ENCODE results near the gene PRDM16.

DNA sequence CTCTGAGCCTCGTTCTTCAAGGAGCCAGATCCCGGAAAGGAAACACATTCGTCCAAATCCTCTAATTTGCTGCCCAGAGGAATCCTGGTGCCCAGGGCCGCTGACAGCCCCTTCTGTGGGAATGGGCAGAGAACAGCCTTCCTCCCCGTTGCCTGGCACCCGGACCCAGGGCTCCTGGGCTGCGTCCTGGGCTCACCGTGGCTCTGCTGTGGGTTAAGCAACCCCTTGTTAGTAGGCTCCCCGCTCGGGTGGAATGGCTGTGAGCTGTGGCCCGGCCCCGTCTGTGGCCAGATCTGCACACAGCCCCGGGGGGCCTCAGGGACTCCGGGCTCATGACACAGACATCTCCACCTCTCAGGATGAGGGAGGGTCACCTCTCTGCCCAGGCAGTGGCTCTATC, 262.6 kb downstream of the PRDM16 start:
- TF ChIP-seq, protein P1, sequence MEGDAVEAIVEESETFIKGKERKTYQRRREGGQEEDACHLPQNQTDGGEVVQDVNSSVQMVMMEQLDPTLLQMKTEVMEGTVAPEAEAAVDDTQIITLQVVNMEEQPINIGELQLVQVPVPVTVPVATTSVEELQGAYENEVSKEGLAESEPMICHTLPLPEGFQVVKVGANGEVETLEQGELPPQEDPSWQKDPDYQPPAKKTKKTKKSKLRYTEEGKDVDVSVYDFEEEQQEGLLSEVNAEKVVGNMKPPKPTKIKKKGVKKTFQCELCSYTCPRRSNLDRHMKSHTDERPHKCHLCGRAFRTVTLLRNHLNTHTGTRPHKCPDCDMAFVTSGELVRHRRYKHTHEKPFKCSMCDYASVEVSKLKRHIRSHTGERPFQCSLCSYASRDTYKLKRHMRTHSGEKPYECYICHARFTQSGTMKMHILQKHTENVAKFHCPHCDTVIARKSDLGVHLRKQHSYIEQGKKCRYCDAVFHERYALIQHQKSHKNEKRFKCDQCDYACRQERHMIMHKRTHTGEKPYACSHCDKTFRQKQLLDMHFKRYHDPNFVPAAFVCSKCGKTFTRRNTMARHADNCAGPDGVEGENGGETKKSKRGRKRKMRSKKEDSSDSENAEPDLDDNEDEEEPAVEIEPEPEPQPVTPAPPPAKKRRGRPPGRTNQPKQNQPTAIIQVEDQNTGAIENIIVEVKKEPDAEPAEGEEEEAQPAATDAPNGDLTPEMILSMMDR (optimal IDR thresholded peaks at IDR 0.05 in 1 of 3, IDR thresholded peaks at IDR 0.05 in 1 of 3, conservative IDR thresholded peaks at IDR 0.05 in 1 of 3; ENCODE audit: extremely low read depth in 1 of 3, insufficient read depth in 2 of 3, low read length in 3 of 3): no peak
- TF ChIP-seq EZH2 (IDR thresholded peaks at IDR 0.05; ENCODE audit: low read length): no peak
